Measurements from ENCODE around the gene BRINP1. TPM values are rescaled to one million over a fixed set of nuclear protein-coding genes. Genes with fewer than 3 reads are reported as not detected.

The BRINP1 gene
- total RNA-seq, 1 donor from 2014 or later, result 0.07 TPM

GRCh38 chr9:119167876-119168275, 201.4 kb downstream of the BRINP1 start:
- Mint-ChIP-seq H3K9me3 (ENCODE audit: low read depth) (peaks cover 12% of the 10 kb centered on the region), H3K4me3 (ENCODE audit: unreplicated experiment) (no peak overlapping the region), H3K36me3 (ENCODE audit: low read depth) (no peaks in the 10 kb centered on the region), H3K27me3 (ENCODE audit: low read depth) (no peaks in the 10 kb centered on the region), H3K4me1 (ENCODE audit: low read depth) (no peaks in the 10 kb centered on the region), H3K27ac (ENCODE audit: unreplicated experiment) (no peak overlapping the region)
- no peak for TF ChIP-seq CTCF (IDR thresholded peaks at IDR 0.05)
- peak; percentile 70 for DNase-seq (ENCODE audit: low spot score)

DNA sequence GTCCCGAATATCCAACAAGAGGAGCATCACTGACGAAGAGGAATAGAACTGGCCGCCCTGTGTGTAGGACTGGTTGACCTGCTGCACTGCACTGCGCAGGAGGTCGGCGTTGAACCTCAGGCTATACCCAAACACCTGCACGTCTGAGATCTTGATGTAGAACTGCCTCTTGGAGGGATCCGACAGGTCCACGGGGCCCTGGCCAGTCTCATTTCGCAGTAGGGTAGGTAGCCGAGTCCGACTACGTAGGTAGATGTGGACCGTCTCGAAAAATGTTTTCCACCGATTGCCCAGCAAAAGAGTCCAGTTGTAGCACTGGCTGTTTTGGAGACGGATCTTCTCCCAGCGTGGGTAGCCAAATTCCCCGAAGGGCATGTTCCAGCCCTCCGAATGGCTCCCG, 202.0 kb downstream of the BRINP1 start:
- TF ChIP-seq CTCF (IDR thresholded peaks at IDR 0.05), result no peak
- Mint-ChIP-seq H3K27ac (ENCODE audit: unreplicated experiment) (no peak overlapping the region), H3K9me3 (ENCODE audit: low read depth) (peaks cover 12% of the 10 kb centered on the region), H3K27me3 (ENCODE audit: low read depth) (no peaks in the 10 kb centered on the region), H3K36me3 (ENCODE audit: low read depth) (no peaks in the 10 kb centered on the region), H3K4me1 (ENCODE audit: low read depth) (no peaks in the 10 kb centered on the region), H3K4me3 (ENCODE audit: unreplicated experiment) (no peak overlapping the region)
- DNase-seq (ENCODE audit: low spot score), result peak; percentile 76

DNA sequence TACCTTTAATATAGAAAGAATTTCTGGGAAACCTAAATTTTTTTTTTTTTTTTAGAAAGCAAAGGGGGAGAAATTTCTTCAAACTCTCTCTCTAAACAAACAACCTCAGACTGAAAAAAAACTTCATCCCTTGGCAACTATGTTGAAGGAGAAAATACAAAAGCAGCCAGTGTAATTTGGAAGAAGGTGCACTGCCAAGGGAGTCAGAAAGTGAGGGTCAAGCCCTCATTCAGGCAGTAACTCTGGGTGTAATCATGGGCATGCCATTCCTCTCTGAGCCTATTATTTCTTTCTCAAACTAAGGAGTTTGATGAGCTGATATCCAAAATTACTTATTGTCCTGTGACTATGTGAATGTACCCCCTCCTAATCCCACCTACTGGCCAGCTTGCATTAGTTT, 203.1 kb downstream of the BRINP1 start:
- peaks cover 12% of the 10 kb centered on the region for H3K9me3 Mint-ChIP-seq (ENCODE audit: low read depth)
- DNase-seq (ENCODE audit: low spot score), result no peak
- H3K4me1 Mint-ChIP-seq (ENCODE audit: low read depth), result no peaks in the 10 kb centered on the region
- no peak overlapping the region for H3K27ac Mint-ChIP-seq (ENCODE audit: unreplicated experiment)
- no peak for TF ChIP-seq CTCF (IDR thresholded peaks at IDR 0.05)
- no peaks in the 10 kb centered on the region for H3K27me3 Mint-ChIP-seq (ENCODE audit: low read depth)
- no peaks in the 10 kb centered on the region for H3K36me3 Mint-ChIP-seq (ENCODE audit: low read depth)
- no peak overlapping the region for H3K4me3 Mint-ChIP-seq (ENCODE audit: unreplicated experiment)

- Mint-ChIP-seq H3K27me3 (ENCODE audit: low read depth) (no peaks in the 10 kb centered on the region), H3K4me1 (ENCODE audit: low read depth) (no peaks in the 10 kb centered on the region), H3K9me3 (ENCODE audit: low read depth) (peaks cover 12% of the 10 kb centered on the region), H3K36me3 (ENCODE audit: low read depth) (no peaks in the 10 kb centered on the region), H3K4me3 (ENCODE audit: unreplicated experiment) (no peak overlapping the region), H3K27ac (ENCODE audit: unreplicated experiment) (no peak overlapping the region)
- DNase-seq (ENCODE audit: low spot score), result no peak
- no peak for TF ChIP-seq CTCF (IDR thresholded peaks at IDR 0.05)
Measured at GRCh38 chr9:119165131-119165530, 204.1 kb downstream of the BRINP1 start.

DNA sequence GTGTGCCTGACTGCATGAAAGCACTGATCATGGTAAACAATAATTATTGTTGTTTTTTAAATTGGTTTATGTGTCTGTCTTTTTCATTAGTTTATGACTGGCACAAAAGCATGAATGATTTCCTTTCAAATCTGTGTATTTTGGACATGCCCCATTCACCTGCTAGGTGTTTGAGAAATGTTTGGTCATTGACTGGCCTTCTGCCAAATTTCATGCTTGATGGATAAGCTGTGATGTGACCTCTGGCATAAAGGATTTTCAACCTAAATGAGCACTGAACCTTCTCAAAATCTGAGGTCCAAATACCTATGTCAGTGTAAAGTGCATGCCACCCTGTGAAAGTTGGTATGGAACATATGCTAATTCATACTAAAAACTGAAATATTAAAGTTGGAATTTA, 204.5 kb downstream of the BRINP1 start:
- Mint-ChIP-seq H3K27me3 (ENCODE audit: low read depth) (no peaks in the 10 kb centered on the region), H3K27ac (ENCODE audit: unreplicated experiment) (no peak overlapping the region), H3K4me3 (ENCODE audit: unreplicated experiment) (no peak overlapping the region), H3K36me3 (ENCODE audit: low read depth) (no peaks in the 10 kb centered on the region), H3K4me1 (ENCODE audit: low read depth) (no peaks in the 10 kb centered on the region), H3K9me3 (ENCODE audit: low read depth) (peaks cover 12% of the 10 kb centered on the region)
- TF ChIP-seq CTCF (IDR thresholded peaks at IDR 0.05), result no peak
- no peak for DNase-seq (ENCODE audit: low spot score)
